ENCODE measurements around the gene GDA.

The GDA gene

DNA sequence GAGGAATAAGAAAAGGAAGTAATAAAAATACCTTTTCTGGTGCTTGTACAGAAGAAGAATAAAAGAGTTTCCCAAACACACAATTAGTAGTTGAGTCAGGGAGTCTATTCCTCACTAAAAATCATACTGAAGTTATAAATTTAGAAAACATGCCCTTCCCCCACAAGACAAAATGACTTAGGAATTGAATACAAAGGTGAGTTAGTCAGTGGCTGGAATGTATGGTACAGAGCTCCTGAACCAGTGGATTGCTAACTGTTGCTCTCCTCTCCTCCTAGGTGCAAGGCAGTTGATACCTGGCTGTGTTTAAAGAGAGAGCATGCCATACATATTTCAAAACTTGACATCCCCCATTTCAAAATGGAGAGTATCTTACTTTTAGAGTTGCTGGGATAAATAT lies 1.9 kb downstream of the GDA start:
- no peak for DNase-seq

GRCh38 chr9:72154468-72155285 lies 5.4 kb downstream of the GDA start:
- no peak for DNase-seq

GRCh38 chr9:72155301-72155700 lies 6.1 kb downstream of the GDA start:
- no peak for DNase-seq

GRCh38 chr9:72156586-72156985 lies 7.3 kb downstream of the GDA start:
- no peak for DNase-seq

- DNase-seq = no peak
Observed at GRCh38 chr9:72158680-72159079, 9.4 kb downstream of the GDA start.

- DNase-seq = no peak
Observed at GRCh38 chr9:72160446-72161123, 11.3 kb downstream of the GDA start.

GRCh38 chr9:72165326-72165725 lies 16.1 kb downstream of the GDA start:
- DNase-seq = no peak

GRCh38 chr9:72165821-72166547 lies 16.7 kb downstream of the GDA start:
- no peak for DNase-seq

DNA sequence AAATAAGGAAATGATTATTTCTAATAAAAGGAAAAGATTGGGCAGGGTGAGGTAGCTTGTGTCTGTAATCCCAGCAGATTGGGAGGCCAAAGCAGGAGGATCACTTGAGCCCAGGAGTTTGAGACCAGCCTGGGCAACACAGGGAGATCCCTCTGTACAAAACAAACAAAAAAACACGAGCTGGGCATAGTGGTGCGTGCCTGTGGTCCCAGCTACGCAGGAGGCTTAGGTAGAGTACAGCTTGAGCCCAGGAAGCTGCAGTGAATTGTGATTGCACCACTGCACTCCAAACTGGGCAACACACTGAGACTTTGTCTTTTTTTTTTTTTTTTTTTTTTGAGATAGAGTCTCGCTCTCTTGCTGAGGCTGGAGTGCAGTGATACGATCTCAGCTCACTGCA lies 18.8 kb downstream of the GDA start:
- no peak for DNase-seq

GRCh38 chr9:72169178-72169577 lies 19.9 kb downstream of the GDA start:
- no peak for DNase-seq

GRCh38 chr9:72173080-72173479 lies 23.8 kb downstream of the GDA start:
- no peak for DNase-seq

DNA sequence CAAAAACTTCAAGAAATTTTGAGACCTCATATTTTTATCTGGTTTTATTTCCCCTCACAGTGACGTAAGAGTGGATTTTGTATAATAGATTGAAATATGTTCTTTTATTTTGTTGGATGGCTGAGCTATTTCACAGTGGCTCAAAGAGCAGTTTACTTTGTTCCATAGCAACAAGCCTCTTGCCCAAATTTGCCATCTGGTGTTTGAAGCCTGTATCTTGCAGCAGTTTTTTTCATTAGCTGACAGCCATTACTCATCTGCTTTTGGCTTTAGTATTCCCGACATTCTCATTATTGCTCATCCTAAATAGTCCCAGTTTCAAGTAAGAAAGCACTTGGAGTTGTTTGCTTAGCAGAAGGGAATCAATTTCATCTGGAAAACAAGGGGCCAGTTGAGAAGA lies 36.3 kb downstream of the GDA start:
- no peak for DNase-seq

GRCh38 chr9:72187121-72187695 lies 38.0 kb downstream of the GDA start:
- no peak for DNase-seq

GRCh38 chr9:72188232-72188631 lies 39.0 kb downstream of the GDA start:
- no peak for DNase-seq

DNA sequence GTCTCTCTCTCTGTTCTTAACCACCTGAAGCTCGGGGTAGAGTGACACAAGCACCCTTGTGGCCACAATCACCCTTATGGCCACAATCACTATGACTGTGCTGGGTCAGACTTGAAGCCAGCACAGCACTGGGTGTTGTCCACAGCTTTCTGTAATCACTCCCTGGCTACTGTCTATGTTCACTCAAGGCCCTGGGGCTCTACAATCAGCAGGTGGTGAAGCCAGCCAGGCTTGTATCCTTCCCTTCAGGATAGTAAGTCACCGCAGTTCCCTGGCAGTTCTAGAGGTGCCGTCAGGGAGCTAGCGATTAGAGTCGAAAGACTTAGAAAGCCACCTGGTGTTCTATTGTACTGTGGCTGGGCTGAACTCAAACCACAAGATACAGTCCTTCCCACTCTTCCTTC lies 44.2 kb downstream of the GDA start:
- peak; percentile 6 for DNase-seq

GRCh38 chr9:72199238-72199637 lies 50.0 kb downstream of the GDA start:
- no peak for DNase-seq

- no peak for DNase-seq
Observed at GRCh38 chr9:72200452-72200851, 51.2 kb downstream of the GDA start.

DNA sequence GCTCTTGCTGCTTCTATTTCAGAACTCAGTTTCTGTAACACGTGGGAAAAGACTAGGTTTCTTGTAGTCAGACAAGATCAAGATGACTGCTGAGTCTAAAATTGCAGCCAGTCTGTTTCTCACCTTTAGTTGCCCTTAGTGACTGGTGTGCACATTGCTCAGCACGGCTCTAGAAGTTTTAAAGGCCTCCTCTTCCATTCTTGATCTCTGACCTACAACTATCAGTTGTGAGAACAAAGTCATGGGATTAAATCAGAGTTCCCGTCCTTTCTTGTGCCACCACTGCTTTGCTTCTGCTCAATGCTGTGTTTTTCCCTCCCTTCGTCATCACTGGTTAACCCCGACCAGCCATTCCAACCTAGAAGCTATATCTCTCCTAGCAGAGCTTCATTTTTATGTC lies 52.8 kb downstream of the GDA start:
- no peak for DNase-seq

DNA sequence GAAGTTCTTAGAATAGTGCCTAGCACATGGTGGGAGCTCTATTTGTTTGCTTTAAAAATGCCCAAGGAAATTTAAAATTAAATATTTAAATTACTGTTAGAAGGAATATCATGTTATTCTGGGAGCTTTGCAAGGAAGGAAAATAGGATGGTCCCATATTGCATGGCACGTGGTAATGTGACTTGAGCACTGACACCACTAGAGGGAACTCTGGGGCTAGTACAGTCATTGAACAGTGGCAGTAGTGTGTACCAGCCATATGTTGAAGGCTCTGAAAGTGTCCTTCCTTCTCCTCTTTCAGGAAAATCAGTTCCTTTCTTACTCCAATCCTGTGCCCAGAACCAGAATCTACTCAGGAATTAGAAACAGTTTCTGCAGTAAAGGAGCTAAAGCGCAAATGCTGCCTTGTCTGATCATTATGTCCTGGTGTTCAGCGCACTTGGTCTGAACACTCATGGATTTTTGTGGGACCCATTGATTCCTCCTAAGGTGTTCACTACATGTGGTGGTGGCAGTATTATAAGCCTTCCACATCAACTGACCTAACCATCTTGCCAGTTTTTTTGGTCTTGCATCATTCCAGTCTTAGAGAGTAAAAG lies 54.1 kb downstream of the GDA start:
- DNase-seq = peak; percentile 18

- no peak for DNase-seq
Observed at GRCh38 chr9:72204062-72204461, 54.8 kb downstream of the GDA start.

GRCh38 chr9:72205513-72205912 lies 56.3 kb downstream of the GDA start:
- DNase-seq = no peak

DNA sequence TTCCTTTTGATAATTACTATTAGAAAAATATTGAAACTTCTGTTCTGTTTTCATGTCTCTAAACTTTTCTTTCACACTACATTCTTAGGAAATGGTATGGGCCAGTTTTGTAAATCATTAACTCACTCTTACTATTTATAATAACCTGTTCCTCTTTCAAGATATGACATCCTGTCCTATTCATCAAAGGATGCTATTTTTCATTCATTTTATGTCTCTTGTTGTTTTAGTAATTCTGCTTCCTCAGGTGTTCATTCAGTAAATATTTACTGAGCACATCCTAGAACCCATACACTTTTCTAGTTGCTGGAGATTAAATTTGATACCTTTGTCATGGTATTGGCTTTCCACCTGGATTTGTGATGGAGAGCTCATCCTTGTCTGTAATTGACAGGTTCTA lies 58.0 kb downstream of the GDA start:
- DNase-seq = no peak

- DNase-seq = no peak
Observed at GRCh38 chr9:72210522-72210921, 61.3 kb downstream of the GDA start.

Data from hematopoietic multipotent progenitor cell treated with erythropoietin and hydrocortisone succinate and interleukin-3 and kit ligand, for 8 days (in vitro differentiated cells).